Body of pancreas (tissue), 4 donors: Measurements from ENCODE around the gene ANKRD44. TPM values are rescaled to one million over a fixed set of nuclear protein-coding genes. Genes with fewer than 3 reads are reported as not detected.

Experiments
- ATAC-seq: fragments of 150-250 bp; one replicate; pipeline ENCODE4 v1.9.1; 2016
- DNase-seq, 4 donors: peaks; one replicate each; pipeline ENCODE4 v3.0.0-alpha.2; 2019
- H3K27ac ChIP-seq, 4 donors: fragments of 200-600 bp; sonication (generic); 1 replicate in 3 of 4; 2 replicates in 1 of 4; pipeline versions ENCODE4 v1.5.1 to v1.6.1; 2016 to 2019; ENCODE audit warnings: mild to moderate bottlenecking in 1 of 4, mixed read lengths in 1 of 4, moderate library complexity in 1 of 4
- H3K27me3 ChIP-seq, 2 donors: fragments of 200-600 bp; sonication (generic); one replicate each; pipeline ENCODE4 v1.6.0; 2016; ENCODE audit warnings: mild to moderate bottlenecking in 1 of 2
- H3K36me3 ChIP-seq, 2 donors: fragments of 200-600 bp; sonication (generic); replicated peaks in 1 of 2; 2 replicates each; pipeline ENCODE4 v1.5.1; 2016; ENCODE audit warnings: low read depth in 2 of 2; ENCODE audit not compliant: insufficient read depth in 1 of 2
- H3K4me1 ChIP-seq: fragments of 200-600 bp; sonication (generic); one replicate; pipeline ENCODE4 v1.6.0; 2016
- H3K4me3 ChIP-seq, 2 donors: fragments of 200-600 bp; sonication (generic); 1 replicate in 1 of 2; 2 replicates in 1 of 2; pipeline ENCODE4 v1.5.1; 2016 to 2019
- H3K9me3 ChIP-seq, 3 donors: fragments of 200-600 bp; sonication (generic); 1 replicate in 2 of 3; 2 replicates in 1 of 3; pipeline ENCODE4 v1.5.1; 2016
- CTCF ChIP-seq, 7 experiments: fragments of 450-650 bp in 4 of 7; fragments of 200-600 bp in 3 of 7; sonication (generic) in 3 of 7; IDR thresholded peaks; one replicate each; pipeline ENCODE4 v1.5.1; 2016 to 2019; ENCODE audit warnings: antibody characterized with exemption in 7 of 7
- POLR2A ChIP-seq, 3 donors: fragments of 450-650 bp; IDR thresholded peaks; one replicate each; pipeline ENCODE4 v1.6.1; 2016; ENCODE audit warnings: antibody characterized with exemption in 3 of 3, mild to moderate bottlenecking in 2 of 3
- WGBS, 2 donors: methylation state at CpG; one replicate each; pipeline ENCODE4 v1.1.5; 2017; 5-methylcytosine and 5-hydroxymethylcytosine counted together
- intact Hi-C: fragments of 100-400 bp; cut with DNase I; formaldehyde crosslinking; loops from one replicate; pipeline ENCODE4 v1.15.1; 2023
- total RNA-seq, 2 donors: library from RNA; depleted of rRNA; stranded (reverse); fragments of >200 nt; gene quantifications; one replicate each; pipeline ENCODE4 v1.1.0, GENCODE V29; 2016

Gene ANKRD44
- total RNA-seq, 2 donors from 2014 or later: 12.2 TPM

GRCh38 chr2:196963043-196963442, 347.5 kb downstream of the ANKRD44 start:
- H3K36me3 ChIP-seq: no peaks in the 10 kb centered on the region
- H3K27me3 ChIP-seq: no peaks in the 10 kb centered on the region
- no peak for TF ChIP-seq CTCF (IDR thresholded peaks at IDR 0.05)
- no peak for TF ChIP-seq POLR2A (IDR thresholded peaks at IDR 0.05)
- WGBS, 2 donors: 82 to 84% methylated on average over 2 of the region's 2 CpGs
- H3K4me1 ChIP-seq: peaks cover 50% of the 10 kb centered on the region
- H3K4me3 ChIP-seq: no peak overlapping the region
- no peak for DNase-seq
- H3K27ac ChIP-seq: peak overlapping the region in 1 of 4 donors; percentile 62
- no peaks in the 10 kb centered on the region for H3K9me3 ChIP-seq
- intact Hi-C loops: no loop called here
- ATAC-seq: no peak

GRCh38 chr2:196962325-196962724, 348.3 kb downstream of the ANKRD44 start:
- no peak overlapping the region for H3K27ac ChIP-seq
- no peak for DNase-seq
- H3K36me3 ChIP-seq: no peaks in the 10 kb centered on the region
- H3K4me3 ChIP-seq: no peak overlapping the region
- TF ChIP-seq POLR2A (IDR thresholded peaks at IDR 0.05) (no peak), CTCF (IDR thresholded peaks at IDR 0.05) (no peak)
- H3K4me1 ChIP-seq: peaks cover 49% of the 10 kb centered on the region
- no peaks in the 10 kb centered on the region for H3K27me3 ChIP-seq
- intact Hi-C loops: no loop called here
- H3K9me3 ChIP-seq: no peaks in the 10 kb centered on the region
- ATAC-seq: no peak
- WGBS, 2 donors: 78% methylated on average over 2 of the region's 2 CpGs

GRCh38 chr2:196961889-196962288, 348.7 kb downstream of the ANKRD44 start:
- no peaks in the 10 kb centered on the region for H3K9me3 ChIP-seq
- intact Hi-C loops: no loop called here
- H3K27me3 ChIP-seq: no peaks in the 10 kb centered on the region
- H3K36me3 ChIP-seq: no peaks in the 10 kb centered on the region
- H3K27ac ChIP-seq: no peak overlapping the region
- DNase-seq (no peak), ATAC-seq (no peak)
- TF ChIP-seq POLR2A (IDR thresholded peaks at IDR 0.05) (no peak), CTCF (IDR thresholded peaks at IDR 0.05) (no peak)
- no peak overlapping the region for H3K4me3 ChIP-seq
- peaks cover 44% of the 10 kb centered on the region for H3K4me1 ChIP-seq

GRCh38 chr2:196959734-196960338, 350.7 kb downstream of the ANKRD44 start:
- intact Hi-C loops: no loop called here
- peak in 1 of 4 donors; percentile 25 for DNase-seq
- Histone ChIP-seq H3K27ac (peak overlapping the region in 1 of 4 donors; percentile 34), H3K27me3 (no peaks in the 10 kb centered on the region), H3K4me1 (peaks cover 26% of the 10 kb centered on the region), H3K4me3 (no peak overlapping the region), H3K36me3 (no peaks in the 10 kb centered on the region), H3K9me3 (no peaks in the 10 kb centered on the region)
- WGBS, 2 donors: 70 to 74% methylated on average over 3 of the region's 3 CpGs
- TF ChIP-seq CTCF (IDR thresholded peaks at IDR 0.05): no peak
- no peak for TF ChIP-seq POLR2A (IDR thresholded peaks at IDR 0.05)
- peak; percentile 65 for ATAC-seq

- H3K9me3 ChIP-seq: no peaks in the 10 kb centered on the region
- 63 to 97% methylated on average over 2 of the region's 2 CpGs for WGBS, 2 donors
- no peak for TF ChIP-seq CTCF (IDR thresholded peaks at IDR 0.05)
- no peak for TF ChIP-seq POLR2A (IDR thresholded peaks at IDR 0.05)
- H3K27me3 ChIP-seq: no peaks in the 10 kb centered on the region
- H3K4me3 ChIP-seq: no peak overlapping the region
- H3K27ac ChIP-seq: no peak overlapping the region
- ATAC-seq (no peak), DNase-seq (no peak)
- peaks cover 23% of the 10 kb centered on the region for H3K4me1 ChIP-seq
- intact Hi-C loops: no loop called here
- no peaks in the 10 kb centered on the region for H3K36me3 ChIP-seq
Observed at GRCh38 chr2:196959281-196959680, 351.3 kb downstream of the ANKRD44 start.
